Measurements from ENCODE around the gene RAX2.

GRCh38 chr19:3774621-3775373, 2.8 kb upstream of the RAX2 start:
- TF ChIP-seq POLR2A (IDR thresholded peaks at IDR 0.05) (no peak), CTCF (IDR thresholded peaks at IDR 0.05) (no peak)
